Measurements from ENCODE around the gene PBRM1. TPM values are rescaled to one million over a fixed set of nuclear protein-coding genes. Genes with fewer than 3 reads are reported as not detected.

The PBRM1 gene
- total and polyA plus RNA-seq, 2 donors (not counting 3 experiments of a cell fraction or from before 2014, with no cell fraction given) = 26.7 to 87.1 TPM

GRCh38 chr3:52714335-52715302, 28.9 kb upstream of the PBRM1 start:
- Histone ChIP-seq H3K9ac (replicated peaks; ENCODE audit: extremely low read depth, insufficient read depth, low read length) (no peak overlapping the region), H3K9me1 (replicated peaks; ENCODE audit: control insufficient read depth, extremely low read depth, insufficient read depth, low read length) (no peaks in the 10 kb centered on the region), H4K20me1 (replicated peaks; ENCODE audit: control insufficient read depth, extremely low read depth, insufficient read depth, low read length) (no peaks in the 10 kb centered on the region), H3K4me1 (ENCODE audit: control insufficient read depth, extremely low read depth, insufficient read depth, low read length) (no peaks in the 10 kb centered on the region), H3K9me3 (replicated peaks; ENCODE audit: control insufficient read depth, insufficient read depth, low read length) (no peaks in the 10 kb centered on the region), H3K79me2 (ENCODE audit: control insufficient read depth, insufficient read depth, low read length) (no peaks in the 10 kb centered on the region), H3K27ac (ENCODE audit: insufficient read depth, low read depth, low read length) (no peak overlapping the region), H3K36me3 (ENCODE audit: control insufficient read depth in 2 of 2, extremely low read depth in 1 of 2, insufficient read depth in 2 of 2, low read length in 2 of 2) (peaks cover 2 to 5% of the 10 kb centered on the region in 2 experiments), H3K4me2 (ENCODE audit: insufficient read depth, low read length) (no peak overlapping the region), H3K27me3 (ENCODE audit: control insufficient read depth in 2 of 2, insufficient read depth in 2 of 2, low read length in 2 of 2) (no peaks in the 10 kb centered on the region), H3K4me3 (replicated peaks in 1 of 3; ENCODE audit: insufficient read depth in 1 of 3, low read depth in 1 of 3, low read length in 3 of 3) (no peak overlapping the region), H2AFZ (ENCODE audit: low read depth, low read length) (no peak overlapping the region)
- intact Hi-C loops (cut with micrococcal nuclease) = no loop called here
- ChIA-PET POLR2A (interaction anchor here (1.2 kb wide), 1 partner anchor 9 kb away, joined by 4 read pairs; the partner anchor contains the start of genes GLT8D1 and SPCS1), CTCF (interaction anchor here (0.6 kb wide), 1 partner anchor 73 kb away, joined by 5 read pairs; no protein-coding TSS in a partner anchor)
- TF ChIP-seq POLR2AphosphoS5 (IDR thresholded peaks at IDR 0.05; ENCODE audit: insufficient read depth, low read depth, low read length) (no peak), JUN (IDR thresholded peaks at IDR 0.05; ENCODE audit: borderline replicate concordance, insufficient read depth, insufficient read length, low read depth) (no peak), POLR2A (IDR thresholded peaks at IDR 0.05; ENCODE audit: low read depth, low read length) (no peak), GATA2 (IDR thresholded peaks at IDR 0.05; ENCODE audit: insufficient read depth, insufficient read length, low read depth, low read length) (no peak), CTCF (IDR thresholded peaks at IDR 0.05; ENCODE audit: extremely low read depth in 1 of 2, insufficient read depth in 1 of 2, low read depth in 1 of 2, low read length in 2 of 2) (no peak)
- dilution Hi-C loops (cut with MboI; ENCODE audit: extremely low pct_ligation_motif_present, low sequenced_read_pairs) = no loop called here
- no TSS peak for BruUV-seq (replicated peaks)
- no peak for FAIRE-seq
- no peak for DNase-seq (ENCODE audit: low read depth, low spot score)
